ENCODE data around the gene PPT2. TPM values are rescaled to one million over a fixed set of nuclear protein-coding genes. Genes with fewer than 3 reads are reported as not detected.

PPT2 gene
- total and polyA plus RNA-seq, 2 donors (not counting 3 experiments of a cell fraction or from before 2014, with no cell fraction given) = 27.2 to 47.3 TPM

- CTCF ChIA-PET = interaction anchor here (1.0 to 1.8 kb wide), 3 partner anchors 12 to 62 kb away, joined by 3 to 6 read pairs (median 3); partner anchors contain the start of genes ATF6B and FKBPL
- no peak for TF ChIP-seq EZH2 (IDR thresholded peaks at IDR 0.05; ENCODE audit: borderline replicate concordance, low read depth, low read length, severe bottlenecking)
- TF ChIP-seq MAX (IDR thresholded peaks at IDR 0.05; ENCODE audit: insufficient read depth, insufficient read length) = no peak
- no peak for TF ChIP-seq GATA2 (IDR thresholded peaks at IDR 0.05; ENCODE audit: insufficient read depth, insufficient read length, low read depth, low read length)
- no peak for TF ChIP-seq POLR2A (IDR thresholded peaks at IDR 0.05; ENCODE audit: low read depth, low read length)
- peaks cover 42% of the 10 kb centered on the region for H3K4me1 ChIP-seq (ENCODE audit: control insufficient read depth, extremely low read depth, insufficient read depth, low read length)
These were observed 35.8 kb downstream of the PPT2 start for GRCh38 chr6:32189742-32190053.

GRCh38 chr6:32190054-32190851, 36.3 kb downstream of the PPT2 start, which contains the start of gene PBX2:
PBX2 (minus strand) TSS chr6:32190202; CDS start chr6:32189915, 287 bp downstream.
- peak; percentile 92 for FAIRE-seq

More at GRCh38 chr6:32189742-32190053, 35.8 kb downstream of the PPT2 start:
- Histone ChIP-seq H3K4me3 (replicated peaks in 1 of 3; ENCODE audit: insufficient read depth in 1 of 3, low read depth in 1 of 3, low read length in 3 of 3) (peak overlapping the region; percentile 32 to 83 (median 73)), H3K27me3 (ENCODE audit: control insufficient read depth in 2 of 2, insufficient read depth in 2 of 2, low read length in 2 of 2) (no peaks in the 10 kb centered on the region), H3K9ac (replicated peaks; ENCODE audit: extremely low read depth, insufficient read depth, low read length) (peak overlapping the region; percentile 66), H4K20me1 (replicated peaks; ENCODE audit: control insufficient read depth, extremely low read depth, insufficient read depth, low read length) (no peaks in the 10 kb centered on the region), H3K9me3 (replicated peaks; ENCODE audit: control insufficient read depth, insufficient read depth, low read length) (no peaks in the 10 kb centered on the region), H3K27ac (ENCODE audit: insufficient read depth, low read depth, low read length) (peak overlapping the region; percentile 51), H2AFZ (ENCODE audit: low read depth, low read length) (no peak overlapping the region), H3K4me2 (ENCODE audit: insufficient read depth, low read length) (peak overlapping the region; percentile 89), H3K36me3 (ENCODE audit: control insufficient read depth in 2 of 2, extremely low read depth in 1 of 2, insufficient read depth in 2 of 2, low read length in 2 of 2) (peaks cover 0 to 16% of the 10 kb centered on the region in 2 experiments), H3K79me2 (ENCODE audit: control insufficient read depth, insufficient read depth, low read length) (peaks cover 23% of the 10 kb centered on the region), H3K9me1 (replicated peaks; ENCODE audit: control insufficient read depth, extremely low read depth, insufficient read depth, low read length) (no peaks in the 10 kb centered on the region)
- FAIRE-seq (no peak), DNase-seq (ENCODE audit: low read depth, low spot score) (no peak)
- dilution Hi-C loops (cut with MboI; ENCODE audit: extremely low pct_ligation_motif_present, low sequenced_read_pairs) (no loop called here), intact Hi-C loops (cut with micrococcal nuclease) (loop anchor here (1.0 to 10.0 kb wide), 4 partner anchors 11 to 525 kb away; partner anchors contain the start of genes ATF6B, C6orf47, CSNK2B and GPANK1)
- no TSS peak for BruUV-seq (replicated peaks)
- POLR2A ChIA-PET = interaction anchor here (1.0 kb wide), 1 partner anchor 12 kb away, joined by 5 read pairs; no protein-coding TSS in a partner anchor

More at GRCh38 chr6:32190054-32190851, 36.3 kb downstream of the PPT2 start, which contains the start of gene PBX2:
- Histone ChIP-seq H3K4me1 (ENCODE audit: control insufficient read depth, extremely low read depth, insufficient read depth, low read length) (peaks cover 47% of the 10 kb centered on the region), H3K27me3 (ENCODE audit: control insufficient read depth in 2 of 2, insufficient read depth in 2 of 2, low read length in 2 of 2) (no peaks in the 10 kb centered on the region), H2AFZ (ENCODE audit: low read depth, low read length) (no peak within 1 kb of the TSS), H3K36me3 (ENCODE audit: control insufficient read depth in 2 of 2, extremely low read depth in 1 of 2, insufficient read depth in 2 of 2, low read length in 2 of 2) (peaks cover 0 to 16% of the 10 kb centered on the region in 2 experiments), H3K9me1 (replicated peaks; ENCODE audit: control insufficient read depth, extremely low read depth, insufficient read depth, low read length) (no peaks in the 10 kb centered on the region), H3K27ac (ENCODE audit: insufficient read depth, low read depth, low read length) (peak within 1 kb of the TSS; percentile 83), H3K4me2 (ENCODE audit: insufficient read depth, low read length) (peak within 1 kb of the TSS; percentile 89), H3K79me2 (ENCODE audit: control insufficient read depth, insufficient read depth, low read length) (peaks cover 23% of the 10 kb centered on the region), H3K4me3 (replicated peaks in 1 of 3; ENCODE audit: insufficient read depth in 1 of 3, low read depth in 1 of 3, low read length in 3 of 3) (peak within 1 kb of the TSS; percentile 32 to 83 (median 73)), H3K9me3 (replicated peaks; ENCODE audit: control insufficient read depth, insufficient read depth, low read length) (no peaks in the 10 kb centered on the region), H4K20me1 (replicated peaks; ENCODE audit: control insufficient read depth, extremely low read depth, insufficient read depth, low read length) (no peaks in the 10 kb centered on the region), H3K9ac (replicated peaks; ENCODE audit: extremely low read depth, insufficient read depth, low read length) (peak within 1 kb of the TSS; percentile 80)
- BruUV-seq (replicated peaks) = TSS peak; percentile 67
- ChIA-PET CTCF (interaction anchor here (0.6 to 1.8 kb wide), 6 partner anchors 13 to 96 kb away, joined by 3 to 6 read pairs (median 4); partner anchors contain the start of genes ATF6B and FKBPL), POLR2A (interaction anchor here (0.6 to 1.0 kb wide), 2 partner anchors 13 to 511 kb away, joined by 3 to 5 read pairs; no protein-coding TSS in a partner anchor)
- intact Hi-C loops (cut with micrococcal nuclease) = loop anchor here (1.0 to 10.0 kb wide), 4 partner anchors 12 to 525 kb away; partner anchors contain the start of genes ATF6B, C6orf47, CSNK2B and GPANK1
- TF ChIP-seq POLR2AphosphoS5 (IDR thresholded peaks at IDR 0.05; ENCODE audit: insufficient read depth, low read depth, low read length) = peak; percentile 57
- peak; percentile 53 for TF ChIP-seq POLR2A (IDR thresholded peaks at IDR 0.05; ENCODE audit: low read depth, low read length)
- TF ChIP-seq FOS (IDR thresholded peaks at IDR 0.05; ENCODE audit: borderline replicate concordance, insufficient read depth, low read length) = no peak
- dilution Hi-C loops (cut with MboI; ENCODE audit: extremely low pct_ligation_motif_present, low sequenced_read_pairs) = no loop called here
- peak; percentile 93 for DNase-seq (ENCODE audit: low read depth, low spot score)

Measured in endothelial cell of umbilical vein (primary cell).